Stimulated activated CD4-positive, alpha-beta T cell treated with anti-CD3 and anti-CD28 coated beads, TNF-alpha, amount 100 ng/mL, for 24 hours (primary cell): ENCODE results near the gene ZNF674.

ENCODE experiments used
- DNase-seq, 3 experiments: peaks; one replicate each; pipeline ENCODE4 v3.0.0-alpha.2; 2020; ENCODE audit warnings: low read depth in 3 of 3

Gene ZNF674

DNA sequence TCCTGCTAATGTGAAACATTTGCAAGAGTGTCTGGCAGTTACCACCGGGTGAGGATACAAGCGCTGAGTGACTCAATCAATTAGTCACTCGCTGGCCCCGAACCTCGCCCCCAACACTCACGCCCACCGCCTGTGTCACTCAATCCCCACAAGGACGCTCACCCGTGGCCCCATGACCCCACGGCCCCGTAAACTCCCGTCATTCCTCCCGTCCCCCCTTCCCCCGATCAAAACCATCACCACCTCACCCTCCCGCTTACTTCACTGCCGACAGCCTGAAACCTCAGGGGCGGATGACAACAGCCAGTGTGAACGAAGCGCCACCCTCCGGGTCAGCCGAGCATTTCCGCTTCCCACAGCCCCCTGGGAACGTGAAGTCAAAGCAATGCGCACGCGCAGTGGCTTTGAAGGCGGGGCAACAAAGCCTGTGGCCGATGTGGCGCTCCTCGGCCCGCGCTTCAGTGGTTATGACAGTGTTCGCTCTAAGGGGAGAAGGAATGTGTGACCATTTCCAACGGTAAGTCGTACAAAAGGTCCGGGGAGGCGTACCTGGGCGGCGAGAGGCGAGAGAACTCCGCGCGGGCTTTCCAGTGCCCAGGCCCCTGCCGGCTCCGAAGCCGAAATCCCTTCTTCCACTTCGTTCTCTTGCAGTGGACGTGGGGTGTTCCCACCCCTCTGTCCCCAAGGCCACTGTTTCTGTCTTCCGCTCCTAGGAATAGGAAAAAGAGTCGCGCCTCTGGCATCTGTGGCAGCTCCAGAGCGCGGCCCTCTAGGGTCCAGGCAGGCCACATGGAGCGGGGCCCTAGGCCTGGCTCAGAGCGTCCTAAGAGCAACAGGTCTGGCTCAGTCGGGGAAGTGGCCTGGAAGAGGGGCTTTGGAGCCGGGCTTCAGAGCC lies at the start of gene ZNF674:
Gene ZNF674, minus strand, starts transcription at position 311 of the 895 bp plus-strand sequence. CDS start 3,334 bp downstream, outside the sequence.
- DNase-seq, result peak; percentile 84 to 90 (median 88)

DNA sequence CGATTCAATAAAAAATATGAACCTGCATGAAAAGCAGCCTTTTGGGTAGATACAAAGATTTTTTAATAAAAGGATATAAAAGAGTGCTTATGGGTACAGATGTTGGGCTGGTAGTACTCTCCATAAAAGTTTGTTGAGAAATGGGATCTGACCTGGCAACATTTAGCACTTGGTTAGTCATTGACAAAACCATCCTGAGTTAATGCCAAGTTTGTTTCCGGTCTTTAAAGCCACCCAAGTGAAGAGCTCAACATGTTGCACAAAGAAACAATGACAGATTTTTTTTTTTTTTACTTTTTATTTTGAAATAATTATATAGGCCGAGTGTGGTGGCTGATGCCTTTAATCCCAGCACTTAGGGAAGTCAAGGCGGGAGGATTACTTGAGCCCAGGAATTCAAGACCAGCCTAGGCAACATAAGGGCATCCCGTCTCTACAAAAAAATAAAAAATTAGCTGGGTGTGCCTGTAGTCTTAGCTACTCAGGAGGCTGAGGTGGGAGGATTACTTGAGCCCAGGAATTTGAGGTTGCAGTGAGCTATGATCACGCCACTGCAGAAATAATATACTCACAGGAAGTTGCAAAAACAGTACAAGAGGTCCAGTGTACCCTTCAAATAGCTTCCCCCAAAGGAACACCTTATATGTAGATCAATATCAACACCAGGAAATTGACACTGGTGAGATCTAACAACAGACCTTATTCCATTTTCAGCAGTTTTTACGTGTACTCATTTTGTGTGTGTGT lies 44.9 kb upstream of the ZNF674 start:
- no peak for DNase-seq

DNA sequence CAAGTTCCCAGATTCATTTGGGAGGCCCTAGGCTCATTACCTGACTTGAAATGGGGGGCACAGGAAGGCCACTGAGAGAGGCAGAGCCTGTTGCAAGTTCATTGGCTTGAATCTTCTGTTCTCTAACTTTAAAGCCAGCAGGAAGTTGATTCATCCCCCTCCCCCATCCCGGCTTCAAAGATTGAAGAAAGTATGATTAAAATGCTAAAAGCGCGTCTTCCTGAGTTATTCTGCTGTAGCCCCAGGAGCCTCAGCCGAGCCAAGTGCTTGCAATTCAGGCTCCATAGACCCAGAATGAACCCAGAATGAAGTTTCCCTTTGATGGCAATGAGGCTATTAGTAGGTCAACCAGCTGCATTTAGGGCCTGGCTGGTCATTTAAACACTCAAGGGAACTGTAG lies 43.0 kb upstream of the ZNF674 start:
- DNase-seq, result peak in 1 of 3 experiments; percentile 21

DNA sequence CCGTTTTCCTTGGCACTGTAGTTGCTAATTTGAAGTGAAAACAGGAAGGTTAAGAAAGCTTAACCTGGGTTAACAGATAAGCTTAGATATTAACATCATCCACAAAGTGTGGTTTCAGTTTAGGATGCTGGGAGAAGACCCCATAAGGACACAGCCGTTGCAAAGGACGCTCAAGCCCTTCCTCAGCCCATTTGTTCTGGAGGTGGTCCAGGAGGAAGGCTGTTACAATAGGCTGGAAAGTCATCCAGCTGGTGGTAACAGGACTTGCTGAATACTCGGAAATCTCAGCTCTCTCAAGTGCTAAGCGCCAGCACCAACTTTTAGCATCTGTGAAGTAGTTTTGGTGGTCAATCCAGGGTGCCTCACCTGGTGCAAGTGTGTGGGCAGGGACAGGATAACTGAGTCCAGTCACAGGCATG lies 42.5 kb upstream of the ZNF674 start:
- no peak for DNase-seq

DNA sequence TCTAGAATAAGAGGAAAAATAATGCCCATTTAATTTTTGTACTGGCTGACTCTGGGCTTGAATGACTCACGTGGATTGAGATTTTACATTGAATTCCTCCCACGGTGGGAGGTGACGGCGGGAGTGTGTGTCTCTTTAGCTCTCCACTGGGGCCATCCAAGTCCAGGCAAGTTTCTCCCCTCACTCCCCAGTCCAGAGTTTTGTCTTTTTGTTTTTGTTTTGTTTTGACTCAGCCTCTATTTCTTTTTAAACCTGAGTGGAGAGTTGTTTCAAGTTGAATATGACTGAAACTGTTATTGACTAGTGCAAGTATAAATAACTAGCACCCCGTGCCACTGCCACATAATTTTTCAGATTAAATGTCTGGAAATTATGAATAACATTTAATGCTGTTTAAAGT lies 41.9 kb upstream of the ZNF674 start:
- DNase-seq, result peak in 1 of 3 experiments; percentile 21

DNA sequence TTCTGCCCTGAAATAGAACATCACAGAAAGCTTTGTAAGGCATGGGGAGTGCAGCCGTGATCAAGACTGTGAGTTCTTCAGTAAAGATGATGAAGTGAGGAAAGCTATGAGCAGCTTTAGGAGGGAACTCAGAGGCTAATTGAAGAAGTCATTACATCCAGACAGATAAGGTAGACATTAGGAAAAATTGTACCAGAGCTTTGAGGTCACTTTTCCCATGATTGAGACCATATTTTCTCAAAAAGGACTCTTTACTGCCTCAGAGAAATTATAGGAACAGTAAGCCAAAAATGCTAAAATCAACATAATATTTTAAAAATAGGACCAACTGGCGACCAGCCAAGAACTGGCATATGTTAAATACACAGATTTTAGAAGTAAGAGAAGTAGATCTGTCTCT lies 39.5 kb upstream of the ZNF674 start:
- DNase-seq, result no peak

DNA sequence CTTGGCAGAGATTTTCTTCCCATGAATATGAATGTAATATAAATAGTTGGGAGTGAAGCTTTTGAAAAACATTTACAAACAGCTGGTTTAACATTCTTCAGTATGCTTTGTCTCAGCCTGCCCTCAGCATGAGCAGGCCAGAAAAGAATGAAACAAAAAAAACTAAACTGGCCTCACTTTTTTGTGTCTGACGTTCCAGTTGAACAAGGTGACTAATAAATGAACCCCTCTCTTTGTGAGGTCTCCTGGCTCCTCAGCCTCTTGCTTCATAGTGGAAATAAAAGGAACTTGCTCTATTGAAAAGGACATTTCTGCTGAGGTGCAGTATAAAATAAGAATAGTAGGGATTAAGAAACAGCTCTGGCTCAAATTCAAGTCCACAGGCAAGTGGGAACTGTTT lies 37.7 kb upstream of the ZNF674 start:
- DNase-seq, result no peak

DNA sequence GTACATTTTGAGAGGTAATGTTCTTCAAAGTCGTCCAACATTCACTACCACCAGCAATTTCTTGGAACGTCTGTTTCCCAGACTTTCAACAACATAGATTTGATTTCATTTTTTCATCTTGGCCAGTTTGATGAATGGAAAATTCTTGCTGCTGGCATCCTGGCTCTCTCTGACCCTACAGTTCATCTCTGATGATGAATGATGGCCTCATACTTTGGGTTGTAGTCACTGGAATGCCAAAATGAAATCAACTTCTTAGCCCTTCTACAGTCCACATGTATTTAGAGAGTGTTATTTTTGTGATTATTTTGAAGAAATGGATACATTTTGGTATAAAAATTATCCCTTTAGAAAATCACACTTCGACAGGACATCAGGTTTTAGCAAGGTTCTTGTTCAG lies 37.1 kb upstream of the ZNF674 start:
- DNase-seq, result no peak

DNA sequence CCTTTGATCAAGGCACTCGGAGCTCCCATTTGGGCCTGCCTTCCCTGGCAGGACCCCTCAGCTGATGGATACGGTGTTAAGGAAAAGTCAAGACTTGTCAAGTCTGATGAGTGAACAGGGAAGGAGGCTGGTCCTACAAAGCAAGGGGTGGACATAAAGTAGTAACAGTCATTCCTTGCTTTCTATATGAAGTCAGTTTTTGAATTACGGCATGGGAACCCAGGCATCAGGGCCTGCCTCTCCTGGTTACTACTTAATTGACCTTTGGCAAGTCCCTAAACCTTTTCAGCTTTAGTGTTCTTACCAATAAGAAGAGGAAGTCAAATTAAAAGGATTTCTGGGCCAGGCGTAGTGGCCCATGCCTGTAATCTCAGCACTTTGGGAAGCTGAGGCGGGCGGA lies 35.4 kb upstream of the ZNF674 start:
- DNase-seq, result no peak

DNA sequence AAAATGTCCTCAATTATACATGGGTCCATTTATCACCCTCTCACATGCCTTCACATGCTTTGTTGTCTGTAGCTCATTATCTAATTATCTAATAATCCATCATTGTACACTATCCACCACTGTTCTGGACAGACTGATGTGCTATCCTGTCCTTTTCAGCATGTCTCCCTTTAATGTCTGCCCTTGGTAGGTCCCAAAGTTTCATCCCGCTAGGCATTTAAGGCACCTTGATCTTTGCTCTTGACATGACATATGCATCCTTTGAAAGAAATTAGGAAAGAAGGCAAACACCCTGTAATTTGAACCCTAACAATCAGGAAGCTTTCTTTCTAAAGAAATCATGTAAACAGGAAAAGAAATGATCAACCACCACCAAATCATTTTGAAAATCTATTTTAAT lies 34.0 kb upstream of the ZNF674 start:
- DNase-seq, result no peak

DNA sequence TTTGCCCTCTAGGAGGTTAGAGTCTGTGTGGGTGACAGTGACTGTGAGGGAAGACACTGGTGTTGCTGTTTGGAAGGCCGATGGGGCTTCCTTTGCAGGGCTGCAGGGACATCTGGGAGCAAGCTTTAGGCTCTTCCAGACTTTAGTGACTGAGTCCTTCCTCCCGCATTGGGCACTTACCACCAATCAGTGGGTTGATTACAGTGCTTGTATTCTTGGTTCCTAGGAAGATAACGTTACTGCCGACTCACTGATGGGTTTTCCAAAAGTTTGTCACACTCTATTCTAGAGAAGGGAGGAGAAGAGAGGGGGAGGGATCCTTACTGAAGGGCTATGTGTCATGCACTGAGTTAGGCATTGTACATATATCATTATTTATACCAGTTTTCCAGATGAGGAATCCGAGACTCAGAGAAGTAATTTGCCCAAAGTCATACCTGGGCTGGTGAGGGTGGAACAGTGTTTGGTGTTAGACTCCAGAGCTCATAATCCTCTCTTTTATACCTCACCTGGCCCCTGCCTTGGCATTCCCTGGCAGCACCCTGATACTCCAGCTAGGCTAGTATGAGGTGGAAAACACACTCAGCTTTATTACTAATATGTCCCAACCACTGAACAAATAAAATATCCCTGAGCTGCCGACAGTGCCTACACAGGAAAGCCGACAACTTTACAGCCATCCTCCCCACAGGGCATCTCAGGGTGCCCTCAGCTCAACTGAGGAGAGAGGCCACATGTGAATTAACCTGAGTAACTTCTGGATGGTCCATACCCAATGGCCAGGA lies 32.2 kb upstream of the ZNF674 start:
- DNase-seq, result no peak

DNA sequence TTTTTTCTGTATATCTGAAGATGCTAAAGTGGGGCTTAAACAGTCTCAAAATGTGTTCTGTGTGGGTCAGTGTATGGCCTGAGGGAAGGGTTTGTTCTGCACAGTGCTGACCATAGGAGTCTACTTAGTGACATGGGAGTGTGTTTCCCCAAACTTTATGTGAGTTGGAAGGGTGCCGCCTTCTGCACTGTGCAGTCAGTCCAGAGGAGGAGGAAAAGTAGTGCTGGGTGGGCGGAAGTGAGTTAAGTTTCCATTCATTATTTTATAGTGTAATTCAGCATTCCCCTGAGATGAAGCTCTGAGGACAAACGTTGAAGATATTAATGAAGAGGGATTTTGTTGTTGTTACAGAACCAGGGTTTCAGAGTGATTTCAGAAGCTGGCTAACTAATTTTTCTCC lies 31.2 kb upstream of the ZNF674 start:
- no peak for DNase-seq

DNA sequence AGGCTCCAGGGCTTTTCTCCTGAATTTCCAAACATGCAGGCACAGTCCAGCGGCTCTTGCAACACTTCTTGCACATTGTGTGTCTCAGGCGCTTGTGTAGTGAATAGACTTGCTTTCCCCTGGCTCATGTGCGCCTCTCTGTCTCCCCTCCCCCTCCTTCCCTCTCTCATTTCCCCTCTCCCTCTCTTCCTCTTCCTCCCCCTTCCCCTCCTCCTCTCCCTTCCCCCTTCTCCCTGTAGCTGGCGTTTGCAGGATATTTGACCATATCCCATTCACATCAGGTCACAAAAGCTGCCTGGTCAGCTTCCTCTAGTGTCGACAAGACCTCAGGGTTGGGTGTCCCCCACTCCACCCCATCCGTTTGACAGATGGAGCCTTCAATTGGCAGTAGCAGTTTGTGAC lies 30.8 kb upstream of the ZNF674 start:
- DNase-seq, result no peak

DNA sequence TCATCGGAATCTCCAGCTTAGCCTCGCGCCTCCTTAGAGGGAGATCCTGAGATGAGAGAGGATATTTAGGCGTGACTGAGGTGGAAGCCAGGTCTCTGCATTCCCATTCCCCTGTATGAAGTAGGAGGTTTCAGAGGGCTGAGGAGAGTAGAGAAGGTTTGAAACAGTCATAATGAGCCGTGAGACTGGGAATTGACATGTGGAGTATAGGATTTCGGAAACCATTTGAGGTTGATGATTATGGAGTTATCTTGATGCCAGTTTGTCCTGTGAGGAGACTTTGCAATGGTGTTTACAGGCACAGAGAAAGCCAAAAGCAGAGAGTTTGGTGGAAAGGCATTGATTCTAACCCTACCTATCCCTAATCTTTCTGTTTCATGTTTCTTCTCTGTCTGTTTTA lies 30.4 kb upstream of the ZNF674 start:
- DNase-seq, result no peak

DNA sequence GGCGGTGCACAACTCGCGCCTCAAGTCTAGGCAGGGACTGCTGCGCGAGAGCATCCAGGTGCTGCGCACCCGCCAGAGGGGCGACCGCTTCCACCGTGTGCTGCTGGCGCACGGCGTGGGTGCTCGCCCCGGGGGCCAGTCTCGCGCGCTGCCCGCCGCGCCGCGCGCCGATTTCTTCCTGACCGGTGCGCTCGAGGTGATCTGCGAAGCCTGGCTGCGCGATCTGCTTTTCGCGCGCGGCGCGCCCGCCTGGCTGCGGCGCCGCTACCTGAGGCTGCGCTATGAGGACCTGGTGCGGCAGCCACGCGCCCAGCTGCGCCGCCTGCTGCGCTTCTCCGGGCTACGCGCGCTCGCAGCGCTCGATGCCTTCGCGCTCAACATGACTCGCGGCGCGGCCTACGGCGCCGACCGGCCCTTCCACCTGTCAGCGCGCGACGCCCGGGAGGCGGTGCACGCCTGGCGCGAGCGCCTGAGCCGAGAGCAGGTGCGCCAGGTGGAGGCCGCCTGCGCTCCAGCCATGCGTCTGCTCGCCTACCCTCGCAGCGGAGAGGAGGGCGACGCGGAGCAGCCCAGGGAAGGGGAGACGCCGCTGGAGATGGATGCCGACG lies 29.7 kb upstream of the ZNF674 start:
- peak in 1 of 3 experiments; percentile 24 for DNase-seq

DNA sequence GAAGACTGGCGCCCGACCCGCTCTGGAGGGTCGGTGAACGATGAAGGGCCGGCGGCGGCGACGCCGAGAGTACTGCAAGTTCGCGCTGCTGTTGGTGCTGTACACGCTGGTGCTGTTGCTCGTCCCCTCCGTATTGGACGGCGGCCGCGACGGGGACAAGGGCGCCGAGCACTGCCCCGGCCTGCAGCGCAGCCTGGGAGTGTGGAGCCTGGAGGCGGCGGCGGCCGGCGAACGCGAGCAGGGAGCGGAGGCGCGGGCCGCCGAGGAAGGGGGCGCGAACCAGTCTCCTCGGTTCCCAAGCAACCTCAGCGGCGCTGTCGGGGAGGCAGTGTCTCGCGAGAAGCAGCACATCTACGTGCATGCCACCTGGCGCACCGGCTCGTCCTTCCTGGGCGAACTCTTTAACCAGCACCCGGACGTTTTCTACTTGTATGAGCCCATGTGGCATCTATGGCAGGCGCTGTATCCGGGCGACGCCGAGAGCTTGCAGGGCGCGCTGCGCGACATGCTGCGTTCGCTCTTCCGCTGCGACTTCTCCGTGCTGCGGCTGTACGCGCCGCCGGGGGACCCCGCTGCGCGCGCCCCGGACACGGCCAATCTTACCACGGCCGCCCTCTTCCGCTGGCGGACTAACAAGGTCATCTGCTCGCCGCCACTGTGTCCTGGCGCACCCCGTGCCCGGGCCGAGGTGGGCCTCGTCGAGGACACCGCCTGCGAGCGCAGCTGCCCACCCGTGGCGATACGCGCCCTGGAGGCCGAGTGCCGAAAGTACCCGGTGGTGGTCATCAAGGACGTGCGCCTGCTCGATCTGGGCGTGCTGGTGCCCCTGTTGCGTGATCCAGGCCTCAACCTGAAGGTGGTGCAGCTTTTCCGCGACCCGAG lies 28.9 kb upstream of the ZNF674 start:
- DNase-seq, result peak in 2 of 3 experiments; percentile 14 to 54

DNA sequence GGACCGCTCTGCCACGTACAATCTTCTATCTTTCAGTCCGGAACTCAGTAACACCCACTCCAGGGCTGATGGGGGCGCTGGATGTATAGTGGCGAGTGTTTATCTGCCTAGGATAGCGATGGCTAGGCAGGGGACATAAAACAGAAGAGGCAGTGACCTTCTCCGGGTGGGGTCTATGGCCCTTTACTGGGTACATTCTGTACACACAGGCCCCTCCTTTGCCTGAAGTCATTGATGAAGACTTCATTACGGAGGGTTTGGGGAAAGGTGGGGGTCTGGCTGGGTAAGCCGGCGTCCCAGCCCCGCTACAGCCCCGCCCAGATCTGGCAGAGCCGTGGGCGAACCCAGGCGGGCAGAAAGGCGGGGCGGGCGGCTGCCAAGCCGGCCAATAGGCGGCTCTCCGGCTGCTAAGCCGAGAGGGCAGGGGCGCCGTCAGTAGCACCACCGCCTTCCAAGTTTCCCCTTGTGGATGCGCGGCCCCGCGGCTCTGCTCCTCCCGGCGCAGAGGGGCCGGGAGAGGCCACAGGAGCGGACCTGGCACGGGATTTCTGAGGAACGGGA lies 28.2 kb upstream of the ZNF674 start, which contains the start of gene CHST7:
Gene CHST7, plus strand, starts transcription at position 435 of the 561 bp plus-strand sequence. CDS start 167 bp downstream, outside the sequence.
- DNase-seq, result peak in 1 of 3 experiments; percentile 52

DNA sequence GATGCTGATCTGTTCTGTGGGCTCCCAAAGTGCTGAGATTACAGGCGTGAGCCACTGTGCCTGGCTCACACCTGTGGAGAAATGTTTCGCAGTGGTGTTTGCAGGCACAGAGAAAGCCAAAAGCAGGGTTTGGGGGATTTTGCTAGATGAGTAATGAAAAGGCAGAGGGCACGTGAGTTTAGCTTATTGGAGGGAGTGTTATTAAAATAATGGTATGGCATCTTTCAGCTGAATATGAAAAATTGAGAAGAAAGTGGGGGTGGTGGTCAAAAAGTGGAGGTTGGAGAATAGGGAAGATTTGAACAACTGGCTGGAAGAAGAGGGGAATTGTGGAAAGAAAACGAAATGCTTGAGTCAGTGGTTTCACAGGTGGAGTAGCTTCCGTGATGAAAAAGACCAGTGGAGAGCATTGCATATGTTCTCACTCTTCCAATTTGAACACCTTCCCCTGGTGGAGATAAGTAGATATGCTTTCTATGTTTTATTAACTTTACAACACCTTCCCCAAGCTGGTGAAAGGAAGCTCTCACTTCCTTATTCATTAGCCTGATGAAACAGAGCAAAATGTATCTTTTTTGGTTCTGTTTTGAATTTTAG lies 27.2 kb upstream of the ZNF674 start:
- DNase-seq, result peak in 1 of 3 experiments; percentile 45

DNA sequence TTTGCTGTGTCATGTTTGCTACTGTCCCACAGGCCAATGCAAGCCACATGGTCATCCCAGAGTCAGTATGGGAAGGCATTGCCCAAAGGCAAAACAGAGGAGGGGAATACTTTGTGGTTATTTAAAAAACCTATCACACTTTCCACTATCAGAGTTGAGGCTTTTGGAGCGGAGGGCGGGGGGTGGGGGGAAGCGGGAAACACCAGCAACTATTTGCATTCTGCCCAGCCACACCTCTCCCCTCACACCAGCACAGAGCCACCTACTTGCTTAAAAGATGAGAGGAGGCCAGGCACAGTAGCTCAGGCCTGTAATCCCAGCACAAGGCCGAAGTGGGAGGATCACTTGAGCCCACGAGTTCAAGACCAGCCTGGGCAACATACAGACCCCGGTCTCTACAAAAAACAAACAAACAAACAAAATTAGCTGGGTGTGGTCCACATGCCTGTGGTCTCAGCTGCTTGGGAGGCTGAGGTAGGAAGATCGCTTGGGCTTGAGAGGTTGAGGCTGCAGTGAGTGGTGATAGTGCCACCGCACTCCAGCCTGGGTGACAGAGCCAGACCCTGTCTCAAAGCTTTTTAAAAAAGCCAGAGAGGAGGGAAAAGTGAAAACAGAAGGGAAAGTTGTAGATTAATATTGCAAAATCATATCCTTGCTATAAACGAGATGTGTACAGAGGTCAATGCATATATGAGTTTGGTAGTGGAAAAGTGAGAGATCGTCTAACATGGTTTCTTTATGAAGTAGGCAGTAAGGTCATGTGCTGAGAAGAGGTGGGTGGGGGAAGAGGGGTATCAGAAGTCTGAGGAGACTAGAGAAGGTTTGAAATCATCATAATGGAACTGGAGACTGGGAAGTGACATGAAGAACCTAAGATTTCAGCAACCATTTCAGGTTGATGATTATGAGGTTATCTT lies 26.5 kb upstream of the ZNF674 start:
- no peak for DNase-seq
